ENCODE data around the gene LMBR1L. TPM values are rescaled to one million over a fixed set of nuclear protein-coding genes. Genes with fewer than 3 reads are reported as not detected.

Gene LMBR1L
- total RNA-seq, 1 donor from 2014 or later = 79.9 TPM

GRCh38 chr12:49057888-49058287 lies 52.8 kb downstream of the LMBR1L start:
- ATAC-seq (ENCODE audit: low read depth) (no peak), DNase-seq (no peak)
- H3K4me3 Mint-ChIP-seq = peak overlapping the region; percentile 93
- POLR2A ChIA-PET = interaction anchor here (1.0 to 1.6 kb wide), 3 partner anchors 34 to 73 kb away, joined by 3 to 8 read pairs (median 7); partner anchors contain the start of gene TUBA1B
- no peaks in the 10 kb centered on the region for H3K9me3 Mint-ChIP-seq
- peaks cover 56% of the 10 kb centered on the region for H3K4me1 Mint-ChIP-seq
- TF ChIP-seq CTCF (IDR thresholded peaks at IDR 0.05) = no peak
- no peaks in the 10 kb centered on the region for H3K27me3 Mint-ChIP-seq
- CTCF ChIA-PET = interaction anchor here (1.2 to 1.8 kb wide), 3 partner anchors 14 to 61 kb away, joined by 3 to 6 read pairs (median 5); no protein-coding TSS in a partner anchor
- intact Hi-C loops (cut with micrococcal nuclease) = no loop called here
- H3K36me3 Mint-ChIP-seq (ENCODE audit: low read depth) = peaks cover 36% of the 10 kb centered on the region
- peak overlapping the region; percentile 76 for H3K27ac Mint-ChIP-seq

GRCh38 chr12:49055978-49056754 lies 54.5 kb downstream of the LMBR1L start:
- Mint-ChIP-seq H3K4me3 (peak overlapping the region; percentile 93), H3K36me3 (ENCODE audit: low read depth) (peaks cover 53% of the 10 kb centered on the region), H3K27ac (peak overlapping the region; percentile 67), H3K4me1 (peaks cover 52% of the 10 kb centered on the region), H3K9me3 (no peaks in the 10 kb centered on the region), H3K27me3 (no peaks in the 10 kb centered on the region)
- DNase-seq (no peak), ATAC-seq (ENCODE audit: low read depth) (peak; percentile 75)
- intact Hi-C loops (cut with micrococcal nuclease) = loop anchor here (1.0 kb wide), 1 partner anchor 14 kb away; no protein-coding TSS in a partner anchor
- CTCF ChIA-PET = interaction anchor here (1.2 kb wide), 2 partner anchors 14 to 179 kb away, joined by 5 read pairs; partner anchors contain the start of gene RHEBL1
- POLR2A ChIA-PET = interaction anchor here (1.0 to 1.4 kb wide), 2 partner anchors 14 to 75 kb away, joined by 4 to 6 read pairs; partner anchors contain the start of genes RHEBL1 and TUBA1B
- no peak for TF ChIP-seq CTCF (IDR thresholded peaks at IDR 0.05)

GRCh38 chr12:49055092-49055491 lies 55.6 kb downstream of the LMBR1L start:
- peaks cover 61% of the 10 kb centered on the region for H3K36me3 Mint-ChIP-seq (ENCODE audit: low read depth)
- no peak overlapping the region for H3K27ac Mint-ChIP-seq
- no peaks in the 10 kb centered on the region for H3K27me3 Mint-ChIP-seq
- intact Hi-C loops (cut with micrococcal nuclease) = no loop called here
- H3K4me3 Mint-ChIP-seq = no peak overlapping the region
- ChIA-PET CTCF (interaction anchor here (1.2 kb wide), 1 partner anchor 180 kb away, joined by 5 read pairs; no protein-coding TSS in a partner anchor), POLR2A (interaction anchor here (1.4 kb wide), 1 partner anchor 15 kb away, joined by 6 read pairs; the partner anchor contains the start of gene RHEBL1)
- peaks cover 50% of the 10 kb centered on the region for H3K4me1 Mint-ChIP-seq
- no peak for TF ChIP-seq CTCF (IDR thresholded peaks at IDR 0.05)
- DNase-seq (no peak), ATAC-seq (ENCODE audit: low read depth) (no peak)
- no peaks in the 10 kb centered on the region for H3K9me3 Mint-ChIP-seq

- Mint-ChIP-seq H3K27me3 (no peaks in the 10 kb centered on the region), H3K4me1 (peaks cover 50% of the 10 kb centered on the region), H3K36me3 (ENCODE audit: low read depth) (peaks cover 66% of the 10 kb centered on the region), H3K4me3 (no peak overlapping the region), H3K27ac (no peak overlapping the region), H3K9me3 (no peaks in the 10 kb centered on the region)
- ATAC-seq (ENCODE audit: low read depth) (no peak), DNase-seq (no peak)
- intact Hi-C loops (cut with micrococcal nuclease) = no loop called here
- TF ChIP-seq CTCF (IDR thresholded peaks at IDR 0.05) = no peak
- POLR2A ChIA-PET = no interaction called here
- CTCF ChIA-PET = no interaction called here
Observed at GRCh38 chr12:49054524-49054923, 56.1 kb downstream of the LMBR1L start.

GRCh38 chr12:49054096-49054495 lies 56.6 kb downstream of the LMBR1L start:
- H3K36me3 Mint-ChIP-seq (ENCODE audit: low read depth) = peaks cover 65% of the 10 kb centered on the region
- no peak for TF ChIP-seq CTCF (IDR thresholded peaks at IDR 0.05)

More at GRCh38 chr12:49054096-49054495, 56.6 kb downstream of the LMBR1L start:
- DNase-seq (no peak), ATAC-seq (ENCODE audit: low read depth) (no peak)
- Mint-ChIP-seq H3K4me1 (peaks cover 47% of the 10 kb centered on the region), H3K9me3 (no peaks in the 10 kb centered on the region), H3K4me3 (no peak overlapping the region), H3K27ac (no peak overlapping the region), H3K27me3 (no peaks in the 10 kb centered on the region)
- intact Hi-C loops (cut with micrococcal nuclease) = no loop called here
- ChIA-PET CTCF (no interaction called here), POLR2A (interaction anchor here (1.1 kb wide), 1 partner anchor 76 kb away, joined by 3 read pairs; no protein-coding TSS in a partner anchor)
